Left lobe of liver (tissue), 2 donors: ENCODE results near the gene HBB. TPM values are rescaled to one million over a fixed set of nuclear protein-coding genes. Genes with fewer than 3 reads are reported as not detected.

Experiments used
- ATAC-seq: fragments of 200-7000 bp; cut with Tn5 transposase; one replicate; pipeline ENCODE4 v1.9.1; 2020; ENCODE audit warnings: mild to moderate bottlenecking, moderate library complexity
- DNase-seq: peaks from one replicate; pipeline ENCODE4 v3.0.0-alpha.2; 2020; ENCODE audit warnings: low spot score
- total RNA-seq: library from RNA; stranded (reverse); gene quantifications from one replicate; pipeline ENCODE4 v1.2.1, GENCODE V29; 2021
- donor health status: DM: no; HTN: no; CAD: no; lungs with moderate emphysema.
- donor health status: DM: no; HTN: yes; CAD: no.

Gene HBB
- total RNA-seq, 1 donor from 2014 or later, result 143 TPM

GRCh38 chr11:5247472-5248192 is 20.8 kb upstream of the HBB start:
- no peak for ATAC-seq

GRCh38 chr11:5246772-5247471 is 20.1 kb upstream of the HBB start:
- no peak for DNase-seq
- no peak for ATAC-seq

More at GRCh38 chr11:5247472-5248192, 20.8 kb upstream of the HBB start:
- DNase-seq, result no peak

GRCh38 chr11:5245155-5245554 is 18.3 kb upstream of the HBB start:
- no peak for DNase-seq
- no peak for ATAC-seq

GRCh38 chr11:5243816-5244180 is 16.9 kb upstream of the HBB start:
- DNase-seq (no peak), ATAC-seq (no peak)

GRCh38 chr11:5242933-5243815 is 16.3 kb upstream of the HBB start:
- no peak for ATAC-seq
- DNase-seq, result no peak

- no peak for ATAC-seq
- DNase-seq, result no peak
Measured at GRCh38 chr11:5242208-5242607, 15.3 kb upstream of the HBB start.

- ATAC-seq, result no peak
- no peak for DNase-seq
Measured at GRCh38 chr11:5241458-5241857, 14.6 kb upstream of the HBB start.

GRCh38 chr11:5240458-5240857 is 13.6 kb upstream of the HBB start:
- DNase-seq (no peak), ATAC-seq (no peak)

GRCh38 chr11:5240056-5240455 is 13.2 kb upstream of the HBB start:
- no peak for ATAC-seq
- DNase-seq, result no peak

- ATAC-seq (no peak), DNase-seq (no peak)
Measured at GRCh38 chr11:5239046-5239445, 12.2 kb upstream of the HBB start.

- DNase-seq (no peak), ATAC-seq (no peak)
Measured at GRCh38 chr11:5238486-5238885, 11.6 kb upstream of the HBB start.

GRCh38 chr11:5237420-5237819 is 10.5 kb upstream of the HBB start:
- no peak for DNase-seq
- no peak for ATAC-seq

GRCh38 chr11:5235364-5236095 is 8.7 kb upstream of the HBB start:
- ATAC-seq (no peak), DNase-seq (no peak)

GRCh38 chr11:5234381-5234834 is 7.5 kb upstream of the HBB start, which contains the start of gene HBD:
Gene HBD, minus strand, starts transcription at chr11:5234483. Its CDS starts 50 bp downstream, at chr11:5234433.
- DNase-seq (no peak), ATAC-seq (no peak)

GRCh38 chr11:5233307-5233706 is 6.4 kb upstream of the HBB start:
- ATAC-seq (no peak), DNase-seq (no peak)

GRCh38 chr11:5232821-5233220 is 6.0 kb upstream of the HBB start:
- DNase-seq (no peak), ATAC-seq (no peak)

GRCh38 chr11:5232176-5232575 is 5.3 kb upstream of the HBB start:
- DNase-seq (no peak), ATAC-seq (peak; percentile 14)

- no peak for ATAC-seq
Measured at GRCh38 chr11:5231111-5231510, 4.2 kb upstream of the HBB start.

GRCh38 chr11:5230266-5230665 is 3.4 kb upstream of the HBB start:
- no peak for DNase-seq
- no peak for ATAC-seq

More at GRCh38 chr11:5231111-5231510, 4.2 kb upstream of the HBB start:
- no peak for DNase-seq

GRCh38 chr11:5229796-5230195 is 2.9 kb upstream of the HBB start:
- ATAC-seq (no peak), DNase-seq (no peak)

- DNase-seq, result no peak
- no peak for ATAC-seq
Measured at GRCh38 chr11:5229356-5229755, 2.5 kb upstream of the HBB start.
